SH-SY5Y (cell line): ENCODE results near the gene TJP2.

Source experiments
- GATA2 ChIP-seq: IDR thresholded peaks from 2 replicates; pipeline ENCODE4 v1.6.1; 2011; ENCODE audit warnings: mild to moderate bottlenecking, low read depth, low read length
- GATA3 ChIP-seq: IDR thresholded peaks from 2 replicates; pipeline ENCODE4 v1.6.1; 2011; ENCODE audit warnings: low read depth, mild to moderate bottlenecking, low read length, moderate library complexity

GRCh38 chr9:69249337-69249736 lies 75.3 kb downstream of the TJP2 start:
- TF ChIP-seq GATA2, result no peak
- TF ChIP-seq GATA3, result no peak
